Adrenal gland (tissue), 12 donors: ENCODE results near the gene GTF2E1. TPM values are rescaled to one million over a fixed set of nuclear protein-coding genes. Genes with fewer than 3 reads are reported as not detected.

Source experiments
- DNase-seq, 7 donors: peaks; one replicate each; pipeline ENCODE4 v3.0.0-alpha.2; 2019 to 2020
- H3K27ac ChIP-seq, 5 donors: fragments of 200-600 bp; sonication (generic) in 4 of 5; 1 replicate in 3 of 5; 2 replicates in 2 of 5; pipeline versions ENCODE4 v1.5.1 to v1.8.0; 2016 to 2020; ENCODE audit warnings: mild to moderate bottlenecking in 1 of 5
- H3K27me3 ChIP-seq: fragments of 200-600 bp; 2 replicates; pipeline ENCODE4 v1.8.0; 2021
- H3K36me3 ChIP-seq, 2 donors: fragments of 200-600 bp; replicated peaks in 1 of 2; 1 replicate in 1 of 2; 2 replicates in 1 of 2; pipeline versions ENCODE4 v1.5.1 to v1.8.0; 2018 to 2022
- H3K4me1 ChIP-seq, 2 donors: fragments of 200-600 bp; replicated peaks in 1 of 2; 1 replicate in 1 of 2; 2 replicates in 1 of 2; pipeline versions ENCODE4 v1.5.1 to v1.8.0; 2018 to 2021
- H3K4me3 ChIP-seq, 4 donors: fragments of 200-600 bp; sonication (generic) in 3 of 4; one replicate each; pipeline ENCODE4 v1.5.1; 2016 to 2018
- H3K9me3 ChIP-seq, 3 donors: fragments of 200-600 bp; sonication (generic) in 1 of 3; replicated peaks in 1 of 3; 1 replicate in 2 of 3; 2 replicates in 1 of 3; pipeline versions ENCODE4 v1.5.1 to v1.8.0; 2016 to 2021
- POLR2A ChIP-seq, 2 donors: fragments of 450-650 bp; IDR thresholded peaks; one replicate each; pipeline ENCODE4 v1.6.1; 2017; ENCODE audit warnings: antibody characterized with exemption in 2 of 2, mild to moderate bottlenecking in 2 of 2, moderate library complexity in 1 of 2
- WGBS, 4 donors: extraction: QIAGEN DNeasy Blood & Tissue Kit in 2 of 4; methylation state at CpG; one replicate each; pipeline versions ENCODE4 v1.1.5 to v1.1.7; 2013 to 2017; 5-methylcytosine and 5-hydroxymethylcytosine counted together
- intact Hi-C, 2 donors: fragments of 100-400 bp; cut with DNase I; formaldehyde crosslinking; loops; one replicate each; pipeline versions ENCODE4 v1.14.1 to v1.15.0; 2022 to 2023
- polyA plus RNA-seq, 3 donors: library from polyadenylated mRNA; stranded (reverse); fragments of 200-250 nt in 2 of 3; fragments of 350-450 nt in 1 of 3; fragmentation: Illumina TruSeq in 1 of 3; extraction: RNeasy Lipid Tissue Mini Kit (QIAGEN cat#74804) in 1 of 3; gene quantifications; one replicate each; pipeline ENCODE4 v1.2.3, GENCODE V29; 2013 to 2014
- total RNA-seq, 9 donors: library from RNA; depleted of rRNA in 4 of 9; stranded (reverse); fragments of >200 nt in 4 of 9; fragments of 120-200 nt in 1 of 9; fragmentation: NEBNext Ultra II Directional in 1 of 9; extraction: Animal tissue kit (Norgen Biotek cat#: 25700) in 1 of 9; gene quantifications; one replicate each; pipeline versions ENCODE4 v1.1.0 to v1.2.4, GENCODE V29; 2013 to 2023
- TF ChIP-seq, protein P1 (sequence below), 6 experiments: fragments of 450-650 bp in 4 of 6; fragments of 200-600 bp in 2 of 6; sonication (generic) in 1 of 6; IDR thresholded peaks; 1 replicate in 5 of 6; 2 replicates in 1 of 6; pipeline versions ENCODE4 v1.5.1 to v1.8.0; 2016 to 2021; ENCODE audit warnings: antibody characterized with exemption in 6 of 6, mild to moderate bottlenecking in 2 of 6, moderate library complexity in 1 of 6
- donor health status: healthy with polysubstance abuse.
- donor health status: Bipolar disorder and iron deficiency.
- donor health status: DM: yes; HTN: yes; CAD: no.
- donor health status: DM: no; HTN: no; CAD: no.
- donor health status: DM: no; HTN: no; CAD: no.
- donor health status: DM: yes; HTN: yes; CAD: no.

Gene GTF2E1
- total and polyA plus RNA-seq, 12 donors, result 10.2 to 37.3 (median 25.3) TPM

DNA sequence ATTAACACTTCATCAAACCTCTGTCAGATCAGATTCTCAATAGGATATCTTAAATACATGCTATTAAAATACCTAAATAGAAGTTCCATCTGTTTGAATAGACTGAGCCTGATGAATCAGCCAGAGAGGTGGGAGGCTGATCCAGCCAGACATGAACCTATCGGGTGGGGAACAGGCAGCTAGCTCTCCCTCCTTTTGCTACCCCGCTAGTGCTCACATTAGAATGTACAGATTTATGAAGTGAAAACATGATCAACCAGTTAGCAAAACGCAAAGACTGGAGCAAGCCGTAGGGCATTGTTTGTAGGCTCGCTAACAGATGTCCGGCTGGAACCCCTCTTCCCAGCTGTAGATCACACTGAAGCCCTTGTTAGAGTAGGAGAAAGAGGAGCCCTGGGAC lies 54.4 kb downstream of the GTF2E1 start:
- intact Hi-C loops, result loop anchor here in 1 of 2 donors (5.0 kb wide), 1 partner anchor 235 kb away; no protein-coding TSS in a partner anchor

DNA sequence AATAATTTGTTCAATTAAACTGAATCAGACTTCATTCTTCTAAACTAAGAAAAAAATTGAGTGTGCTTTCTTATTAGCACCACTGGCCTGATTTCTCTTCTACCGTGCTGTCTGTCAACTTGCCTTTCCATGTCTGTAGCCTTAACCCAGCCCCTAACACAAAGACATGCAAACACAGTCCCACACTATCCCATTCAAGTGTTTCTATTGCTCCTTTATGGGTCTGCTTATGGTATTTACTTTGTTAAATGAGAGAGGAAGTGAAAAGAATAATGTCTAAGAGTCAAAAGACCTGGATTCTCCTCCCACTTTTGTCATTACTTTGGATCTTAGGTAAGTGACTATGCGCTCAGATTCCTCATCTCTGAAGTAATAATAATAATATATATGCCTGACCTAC lies 55.3 kb downstream of the GTF2E1 start:
- Histone ChIP-seq H3K9me3 (no peaks in the 10 kb centered on the region), H3K36me3 (no peaks in the 10 kb centered on the region), H3K4me1 (no peaks in the 10 kb centered on the region), H3K27me3 (no peaks in the 10 kb centered on the region), H3K27ac (no peak overlapping the region), H3K4me3 (no peak overlapping the region)
- 88 to 96% (median 93%) methylated on average over 2 of the region's 2 CpGs for WGBS, 4 donors
- intact Hi-C loops, result loop anchor here in 1 of 2 donors (5.0 kb wide), 1 partner anchor 236 kb away; no protein-coding TSS in a partner anchor
- TF ChIP-seq, protein P1, sequence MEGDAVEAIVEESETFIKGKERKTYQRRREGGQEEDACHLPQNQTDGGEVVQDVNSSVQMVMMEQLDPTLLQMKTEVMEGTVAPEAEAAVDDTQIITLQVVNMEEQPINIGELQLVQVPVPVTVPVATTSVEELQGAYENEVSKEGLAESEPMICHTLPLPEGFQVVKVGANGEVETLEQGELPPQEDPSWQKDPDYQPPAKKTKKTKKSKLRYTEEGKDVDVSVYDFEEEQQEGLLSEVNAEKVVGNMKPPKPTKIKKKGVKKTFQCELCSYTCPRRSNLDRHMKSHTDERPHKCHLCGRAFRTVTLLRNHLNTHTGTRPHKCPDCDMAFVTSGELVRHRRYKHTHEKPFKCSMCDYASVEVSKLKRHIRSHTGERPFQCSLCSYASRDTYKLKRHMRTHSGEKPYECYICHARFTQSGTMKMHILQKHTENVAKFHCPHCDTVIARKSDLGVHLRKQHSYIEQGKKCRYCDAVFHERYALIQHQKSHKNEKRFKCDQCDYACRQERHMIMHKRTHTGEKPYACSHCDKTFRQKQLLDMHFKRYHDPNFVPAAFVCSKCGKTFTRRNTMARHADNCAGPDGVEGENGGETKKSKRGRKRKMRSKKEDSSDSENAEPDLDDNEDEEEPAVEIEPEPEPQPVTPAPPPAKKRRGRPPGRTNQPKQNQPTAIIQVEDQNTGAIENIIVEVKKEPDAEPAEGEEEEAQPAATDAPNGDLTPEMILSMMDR (IDR thresholded peaks at IDR 0.05), result no peak
- TF ChIP-seq POLR2A (IDR thresholded peaks at IDR 0.05), result no peak
- no peak for DNase-seq

More for the DNA sequence above, 54.4 kb downstream of the GTF2E1 start:
- H3K4me3 ChIP-seq, result no peak overlapping the region
- WGBS, 4 donors, result 59 to 75% (median 70%) methylated on average over 6 of the region's 6 CpGs
- no peaks in the 10 kb centered on the region for H3K9me3 ChIP-seq
- H3K27me3 ChIP-seq, result no peaks in the 10 kb centered on the region
- H3K27ac ChIP-seq, result no peak overlapping the region
- H3K36me3 ChIP-seq, result no peaks in the 10 kb centered on the region
- DNase-seq, result no peak
- no peak for TF ChIP-seq POLR2A (IDR thresholded peaks at IDR 0.05)
- TF ChIP-seq, protein P1 (IDR thresholded peaks at IDR 0.05), result no peak
- no peaks in the 10 kb centered on the region for H3K4me1 ChIP-seq

DNA sequence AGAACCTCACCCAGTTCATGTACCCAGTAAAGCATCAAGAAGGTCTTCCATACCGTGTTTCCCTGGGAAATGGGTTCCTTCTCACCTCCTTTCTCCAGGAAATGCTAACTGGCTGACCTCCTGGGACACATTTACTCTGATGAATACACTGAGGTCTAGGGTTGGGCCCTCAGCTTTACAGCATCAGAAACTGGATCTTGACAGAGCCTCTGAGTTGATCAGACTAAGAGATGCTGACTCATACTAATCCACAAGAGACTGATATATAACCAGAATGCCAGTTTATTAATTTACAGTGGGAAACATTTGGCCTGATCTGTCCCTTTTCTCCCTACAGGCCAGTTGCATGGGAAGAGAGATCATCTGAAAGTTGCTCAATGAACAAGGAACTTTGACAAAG lies 55.8 kb downstream of the GTF2E1 start:
- Histone ChIP-seq H3K36me3 (no peaks in the 10 kb centered on the region), H3K27me3 (no peaks in the 10 kb centered on the region), H3K27ac (no peak overlapping the region), H3K4me3 (no peak overlapping the region), H3K9me3 (no peaks in the 10 kb centered on the region), H3K4me1 (no peaks in the 10 kb centered on the region)
- intact Hi-C loops, result loop anchor here in 1 of 2 donors (5.0 kb wide), 1 partner anchor 236 kb away; no protein-coding TSS in a partner anchor
- 64 to 81% (median 73%) methylated on average over 1 of the region's 1 CpG for WGBS, 4 donors
- TF ChIP-seq, protein P1 (IDR thresholded peaks at IDR 0.05), result no peak
- no peak for TF ChIP-seq POLR2A (IDR thresholded peaks at IDR 0.05)
- DNase-seq, result no peak

DNA sequence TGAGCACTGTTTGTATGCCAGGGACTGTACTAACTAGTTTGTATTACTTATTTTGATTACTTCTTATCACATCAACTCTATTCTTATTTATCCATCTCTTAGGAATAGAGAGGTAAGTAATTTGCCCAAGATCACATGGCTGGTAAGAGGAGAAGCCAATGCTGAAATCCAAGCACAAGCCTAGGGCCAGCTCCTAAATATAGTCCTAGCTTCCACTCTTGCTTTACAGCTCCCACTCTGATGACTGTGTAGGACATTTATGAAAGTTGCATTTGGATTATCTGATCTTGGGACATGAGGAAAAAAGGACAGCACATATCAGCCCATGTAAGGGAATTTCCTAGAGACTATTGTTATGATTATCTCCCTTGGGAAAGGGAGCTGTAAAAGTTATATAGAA lies 58.1 kb downstream of the GTF2E1 start:
- DNase-seq, result no peak
- Histone ChIP-seq H3K36me3 (no peaks in the 10 kb centered on the region), H3K4me3 (no peak overlapping the region), H3K4me1 (no peaks in the 10 kb centered on the region), H3K27me3 (no peaks in the 10 kb centered on the region), H3K27ac (no peak overlapping the region), H3K9me3 (no peaks in the 10 kb centered on the region)
- intact Hi-C loops, result loop anchor here in 1 of 2 donors (5.0 kb wide), 1 partner anchor 233 kb away; no protein-coding TSS in a partner anchor
- no peak for TF ChIP-seq POLR2A (IDR thresholded peaks at IDR 0.05)
- TF ChIP-seq, protein P1 (IDR thresholded peaks at IDR 0.05), result no peak
